H1 (cell line): ENCODE results near the gene SRCIN1. TPM values are rescaled to one million over a fixed set of nuclear protein-coding genes. Genes with fewer than 3 reads are reported as not detected.

Experiments
- CTCF ChIA-PET: fragments of 300-600 bp; sonication (Branson Sonifier 250); formaldehyde crosslinking; loops from one replicate; lab custom pipeline; 2021; ENCODE audit not compliant: partially characterized antibody; lab: Charles Lee
- POLR2A ChIA-PET: fragments of 300-600 bp; sonication (Branson Sonifier 250); formaldehyde crosslinking; loops from one replicate; lab custom pipeline; 2021; ENCODE audit warnings: inconsistent platforms; ENCODE audit not compliant: partially characterized antibody; lab: Charles Lee
- DNase-seq, 2 experiments: peaks; one replicate each; pipeline versions ENCODE4 v3.0.0 to v3.0.0-alpha.2; 2010 to 2022; ENCODE audit warnings: low spot score in 2 of 2, low read depth in 1 of 2, mixed read lengths in 1 of 2
- FAIRE-seq: peaks from 2 replicates; lab custom pipeline; 2011; peaks lifted over from hg19 to GRCh38; lab: Jason Lieb, UNC
- H2AFZ ChIP-seq: 2 replicates; pipeline ENCODE4 v1.8.1; 2012; ENCODE audit warnings: low read length, inconsistent platforms
- H2AK5ac ChIP-seq: 2 replicates; pipeline ENCODE4 v1.6.1; 2013; ENCODE audit warnings: low read depth, low read length
- H2BK120ac ChIP-seq: replicated peaks from 2 replicates; pipeline ENCODE3; 2013; ENCODE audit warnings: low read depth, low read length, inconsistent platforms
- H2BK12ac ChIP-seq: 2 replicates; pipeline ENCODE4 v1.6.1; 2013; ENCODE audit warnings: low read depth, low read length
- H2BK15ac ChIP-seq: 2 replicates; pipeline ENCODE4 v1.6.1; 2013; ENCODE audit warnings: low read length
- H2BK20ac ChIP-seq: 2 replicates; pipeline ENCODE4 v1.6.1; 2013; ENCODE audit warnings: low read length
- H2BK5ac ChIP-seq: 2 replicates; pipeline ENCODE4 v1.6.1; 2013; ENCODE audit warnings: low read depth, low read length
- H3K14ac ChIP-seq: 2 replicates; pipeline ENCODE4 v1.6.1; 2013; ENCODE audit warnings: inconsistent platforms; ENCODE audit not compliant: insufficient read length
- H3K18ac ChIP-seq: 2 replicates; pipeline ENCODE4 v1.6.1; 2013; ENCODE audit warnings: low read length; ENCODE audit errors: extremely low read depth
- H3K23ac ChIP-seq: 2 replicates; pipeline ENCODE4 v1.6.1; 2013; ENCODE audit warnings: inconsistent platforms; ENCODE audit not compliant: insufficient read length
- H3K23me2 ChIP-seq: 2 replicates; pipeline ENCODE4 v1.6.1; 2013; ENCODE audit warnings: low read depth, low read length
- H3K27ac ChIP-seq: 2 replicates; pipeline ENCODE4 v1.6.1; 2011; ENCODE audit warnings: low read depth, low read length, inconsistent platforms
- H3K27me3 ChIP-seq, 4 experiments: replicated peaks in 1 of 4; 1 replicate in 1 of 4; 2 replicates in 3 of 4; pipeline versions ENCODE4 v1.6.1 to v1.8.1; 2011 to 2013; ENCODE audit warnings: low read length in 3 of 4, mild to moderate bottlenecking in 3 of 4, inconsistent platforms in 2 of 4, mixed read lengths in 2 of 4, moderate library complexity in 1 of 4; ENCODE audit not compliant: control insufficient read depth in 3 of 4, insufficient read depth in 3 of 4; ENCODE audit errors: extremely low read depth in 1 of 4
- H3K36me3 ChIP-seq, 4 experiments: 2 replicates each; pipeline versions ENCODE4 v1.6.1 to v1.8.1; 2011 to 2013; ENCODE audit warnings: mild to moderate bottlenecking in 4 of 4, low read length in 3 of 4, moderate library complexity in 2 of 4, control low read depth in 1 of 4, inconsistent platforms in 1 of 4; ENCODE audit not compliant: insufficient read depth in 4 of 4, control insufficient read depth in 2 of 4
- H3K4ac ChIP-seq: replicated peaks from 2 replicates; pipeline ENCODE3; 2013; ENCODE audit warnings: low read length, low read depth, mixed read lengths, inconsistent platforms; ENCODE audit not compliant: insufficient read length
- H3K4me1 ChIP-seq, 4 experiments: replicated peaks in 1 of 4; 1 replicate in 1 of 4; 2 replicates in 3 of 4; pipeline versions ENCODE4 v1.6.1 to v1.8.1; 2011 to 2013; ENCODE audit warnings: low read length in 3 of 4, inconsistent platforms in 2 of 4, mixed read lengths in 1 of 4; ENCODE audit not compliant: insufficient read depth in 4 of 4, control insufficient read depth in 3 of 4
- H3K4me2 ChIP-seq, 2 experiments: 2 replicates each; pipeline versions ENCODE4 v1.6.1 to v1.8.1; 2011 to 2013; ENCODE audit warnings: low read depth in 2 of 2, low read length in 2 of 2, control low read depth in 1 of 2, inconsistent platforms in 1 of 2, mild to moderate bottlenecking in 1 of 2; ENCODE audit not compliant: insufficient read depth in 1 of 2
- H3K4me3 ChIP-seq, 4 experiments: fragments of 200-600, 300-600 bp in 1 of 4; sonication (generic), shearing (Covaris generic), sonication (Bioruptor Twin) in 1 of 4; 2 replicates each; pipeline versions ENCODE4 v1.5.1 to v1.8.1; 2011 to 2016; ENCODE audit warnings: low read length in 4 of 4, low read depth in 3 of 4, control low read depth in 2 of 4, inconsistent platforms in 2 of 4, mild to moderate bottlenecking in 2 of 4, mixed read lengths in 1 of 4, moderate library complexity in 1 of 4; ENCODE audit not compliant: insufficient read depth in 2 of 4; ENCODE audit errors: extremely low read depth in 1 of 4
- H3K56ac ChIP-seq: replicated peaks from 2 replicates; pipeline ENCODE3; 2013; ENCODE audit warnings: low read depth, mild to moderate bottlenecking, mixed read lengths, low read length, inconsistent platforms; ENCODE audit not compliant: insufficient read length
- H3K79me1 ChIP-seq: 2 replicates; pipeline ENCODE4 v1.6.1; 2013; ENCODE audit warnings: low read depth, low read length, control low read depth
- H3K79me2 ChIP-seq, 2 experiments: 2 replicates each; pipeline versions ENCODE4 v1.6.1 to v1.8.1; 2012 to 2013; ENCODE audit warnings: low read length in 2 of 2, mild to moderate bottlenecking in 2 of 2, inconsistent platforms in 1 of 2; ENCODE audit not compliant: insufficient read depth in 2 of 2, control insufficient read depth in 1 of 2
- H3K9ac ChIP-seq, 4 experiments: replicated peaks in 1 of 4; 1 replicate in 1 of 4; 2 replicates in 3 of 4; pipeline versions ENCODE4 v1.6.1 to v1.8.1; 2011 to 2013; ENCODE audit warnings: low read depth in 3 of 4, low read length in 3 of 4, control low read depth in 2 of 4, mild to moderate bottlenecking in 2 of 4, moderate library complexity in 2 of 4, inconsistent platforms in 1 of 4; ENCODE audit errors: extremely low read depth in 1 of 4
- H3K9me3 ChIP-seq, 2 experiments: 2 replicates each; pipeline versions ENCODE4 v1.6.1 to v1.8.1; 2012 to 2013; ENCODE audit warnings: mild to moderate bottlenecking in 2 of 2, moderate library complexity in 2 of 2, control low read depth in 1 of 2, inconsistent platforms in 1 of 2, low read depth in 1 of 2, low read length in 1 of 2, mixed read lengths in 1 of 2; ENCODE audit not compliant: insufficient read depth in 2 of 2
- H4K20me1 ChIP-seq, 2 experiments: replicated peaks in 1 of 2; 2 replicates each; pipeline versions ENCODE3 to v1.8.1; 2011 to 2013; ENCODE audit warnings: inconsistent platforms in 2 of 2, low read length in 2 of 2, mild to moderate bottlenecking in 1 of 2; ENCODE audit not compliant: insufficient read depth in 2 of 2, control insufficient read depth in 1 of 2
- H4K5ac ChIP-seq: 2 replicates; pipeline ENCODE4 v1.6.1; 2013; ENCODE audit warnings: low read length, low read depth, mixed read lengths, inconsistent platforms; ENCODE audit not compliant: insufficient read length
- H4K8ac ChIP-seq: 2 replicates; pipeline ENCODE4 v1.8.0; 2013; ENCODE audit warnings: mild to moderate bottlenecking, moderate library complexity, low read length, inconsistent platforms; ENCODE audit not compliant: insufficient read depth; ENCODE audit errors: extremely low read depth
- H4K91ac ChIP-seq: replicated peaks from 2 replicates; pipeline ENCODE3; 2013; ENCODE audit warnings: low read length, mixed read lengths, inconsistent platforms; ENCODE audit not compliant: insufficient read length
- GABPA ChIP-seq: IDR thresholded peaks from 2 replicates; pipeline ENCODE4 v1.6.1; 2011; ENCODE audit warnings: mild to moderate bottlenecking, low read length, moderate library complexity, borderline replicate concordance; ENCODE audit not compliant: insufficient read depth
- HDAC2 ChIP-seq, 2 experiments: fragments of 300-600 bp in 1 of 2; sonication (generic) in 1 of 2; IDR thresholded peaks; 2 replicates each; pipeline ENCODE4 v1.6.1; 2011 to 2012; ENCODE audit warnings: low read depth in 2 of 2, low read length in 2 of 2, mild to moderate bottlenecking in 2 of 2, moderate library complexity in 2 of 2, borderline replicate concordance in 1 of 2, inconsistent platforms in 1 of 2
- TBP ChIP-seq: IDR thresholded peaks from 2 replicates; pipeline ENCODE4 v1.6.1; 2011; ENCODE audit warnings: low read depth, low read length, improper control_type of control experiment
- TEAD4 ChIP-seq: IDR thresholded peaks from 2 replicates; pipeline ENCODE4 v1.6.1; 2012; ENCODE audit warnings: low read depth, low read length, inconsistent platforms, mixed read lengths
- WGBS, 2 experiments: shearing (Covaris generic) in 1 of 2; methylation state at CpG; one replicate each; pipeline versions ENCODE4 v1.1.6 to v1.1.7; 2013 to 2015; ENCODE audit warnings: low lambda C conversion rate in 2 of 2, mixed read lengths in 2 of 2, inconsistent platforms in 1 of 2, low coverage in 1 of 2, missing lambda C conversion rate in 1 of 2; ENCODE audit not compliant: insufficient replicate concordance in 2 of 2, insufficient coverage in 1 of 2, insufficient read length in 1 of 2; ENCODE audit errors: extremely low coverage in 1 of 2, missing lambda C conversion rate in 1 of 2; 5-methylcytosine and 5-hydroxymethylcytosine counted together
- polyA plus RNA-seq, 7 experiments: library from polyadenylated mRNA; depleted of rRNA in 3 of 7; stranded (reverse) in 5 of 7; unstranded in 2 of 7; fragments of >200 nt in 5 of 7; fragments of 200-250 nt in 2 of 7; gene quantifications; 1 replicate in 5 of 7; 2 replicates in 1 of 7; 4 replicates in 1 of 7; pipeline versions ENCODE4 v1.2.1 to v1.2.3, GENCODE V29; 2011 to 2013; ENCODE audit warnings: missing spikeins in 2 of 7, mixed read lengths in 2 of 7
- total RNA-seq: library from RNA; stranded (reverse); fragmentation: NEBNext Ultra II Directional; extraction: Animal tissue kit (Norgen Biotek cat#: 25700); gene quantifications from 2 replicates; pipeline ENCODE4 v1.2.1, GENCODE V29; 2021
- TF ChIP-seq, protein P1 (sequence below): IDR thresholded peaks from 2 replicates; pipeline ENCODE4 v1.6.1; 2012; ENCODE audit warnings: inconsistent platforms

Gene SRCIN1
- total and polyA plus RNA-seq, 2 of the 8 experiments (the other 6 are each of a cell fraction or from before 2014, with no cell fraction given), result 2.8 to 3.8 TPM

DNA sequence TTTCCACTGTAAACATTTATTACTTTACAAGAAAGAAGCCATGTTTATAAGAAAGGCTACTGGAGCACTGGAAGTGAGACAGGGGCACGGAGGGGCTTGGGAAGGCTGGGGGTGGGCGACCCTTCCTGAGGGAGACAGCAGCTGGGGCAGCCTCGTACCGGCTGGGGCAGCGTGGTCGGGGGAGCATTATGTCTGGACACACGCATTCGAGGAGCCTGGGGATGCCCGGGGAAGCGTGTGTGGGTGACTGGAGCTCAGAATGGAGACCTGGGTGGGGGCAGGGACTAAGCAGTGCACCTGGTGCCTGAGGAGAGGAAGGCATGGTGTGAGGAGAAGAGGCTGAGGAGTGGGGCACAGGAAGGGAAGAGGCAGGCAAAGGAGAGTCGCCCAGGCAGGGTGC is 64.5 kb downstream of the SRCIN1 start:
- WGBS, 2 experiments, result 86% methylated on average over 4 of the region's 11 CpGs; no CpG with 5 or more reads in 1 of the 2 experiments
- no peaks in the 10 kb centered on the region for H3K27me3 ChIP-seq
- no peak overlapping the region for H2AFZ ChIP-seq
- H3K4me3 ChIP-seq, result no peak overlapping the region
- H4K91ac ChIP-seq, result no peak overlapping the region
- POLR2A ChIA-PET, result interaction anchor here (1.3 to 2.3 kb wide), 3 partner anchors 12 to 32 kb away, joined by 4 to 6 read pairs (median 5); no protein-coding TSS in a partner anchor
- H4K5ac ChIP-seq, result no peak overlapping the region
- no peak overlapping the region; the same call in 1 of the 2 replicates for H3K18ac ChIP-seq
- no peaks in the 10 kb centered on the region for H3K36me3 ChIP-seq
- no peak overlapping the region for H3K4ac ChIP-seq
- FAIRE-seq (no peak), DNase-seq (no peak)
- H3K79me2 ChIP-seq, result no peaks in the 10 kb centered on the region
- H3K4me2 ChIP-seq, result no peak overlapping the region
- H3K23me2 ChIP-seq, result no peaks in the 10 kb centered on the region
- peaks cover 0 to 2% (median 0%) of the 10 kb centered on the region in 4 experiments; a peak in 1 of 7 replicates for H3K4me1 ChIP-seq
- H2BK20ac ChIP-seq, result no peak overlapping the region
- no peaks in the 10 kb centered on the region for H3K9me3 ChIP-seq
- no peak overlapping the region for H2BK15ac ChIP-seq
- H2BK12ac ChIP-seq, result no peak overlapping the region
- no peak overlapping the region; a peak in 1 of 7 replicates for H3K9ac ChIP-seq
- CTCF ChIA-PET, result interaction anchor here (0.8 to 38.1 kb wide), 8 partner anchors 11 to 125 kb away, joined by 3 to 914 read pairs (median 56); partner anchors contain the start of gene SRCIN1
- peaks cover 1 to 2% of the 10 kb centered on the region in 2 experiments for H4K20me1 ChIP-seq
- no peak overlapping the region for H3K23ac ChIP-seq
- no peak overlapping the region for H2BK5ac ChIP-seq
- H3K27ac ChIP-seq, result no peak overlapping the region
- peak overlapping the region; percentile 41; the same call in 1 of the 2 replicates for H4K8ac ChIP-seq
- no peak overlapping the region for H3K56ac ChIP-seq
- no peaks in the 10 kb centered on the region for H3K79me1 ChIP-seq
- no peak overlapping the region for H2AK5ac ChIP-seq
- H2BK120ac ChIP-seq, result no peak overlapping the region
- H3K14ac ChIP-seq, result no peak overlapping the region
- no peak for TF ChIP-seq GABPA
- no peak for TF ChIP-seq TEAD4
- TF ChIP-seq TBP, result no peak
- no peak for TF ChIP-seq HDAC2 (IDR thresholded peaks at IDR 0.05; ENCODE audit: borderline replicate concordance in 1 of 2, low read depth in 2 of 2, low read length in 2 of 2)
- TF ChIP-seq, protein P1, sequence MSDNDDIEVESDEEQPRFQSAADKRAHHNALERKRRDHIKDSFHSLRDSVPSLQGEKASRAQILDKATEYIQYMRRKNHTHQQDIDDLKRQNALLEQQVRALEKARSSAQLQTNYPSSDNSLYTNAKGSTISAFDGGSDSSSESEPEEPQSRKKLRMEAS, result no peak
